Occipital lobe (tissue), 2 donors: ENCODE measurements around the gene PLCG2. TPM values are rescaled to one million over a fixed set of nuclear protein-coding genes. Genes with fewer than 3 reads are reported as not detected.
"Not testable (repeated sequence)": the region's sequence is repeated elsewhere in the genome, so short reads cannot be mapped to it uniquely, and the experiment has no call there.

Experiments used
- DNase-seq: peaks from one replicate; lab custom pipeline; 2025; lab: John Stamatoyannopoulos, UW
- total RNA-seq: library from RNA; depleted of rRNA; stranded (reverse); fragments of >200 nt; gene quantifications from one replicate; pipeline ENCODE4 v1.2.3, GENCODE V29; 2014

The PLCG2 gene
- total RNA-seq, 1 donor from 2014 or later, result 1.6 TPM

DNA sequence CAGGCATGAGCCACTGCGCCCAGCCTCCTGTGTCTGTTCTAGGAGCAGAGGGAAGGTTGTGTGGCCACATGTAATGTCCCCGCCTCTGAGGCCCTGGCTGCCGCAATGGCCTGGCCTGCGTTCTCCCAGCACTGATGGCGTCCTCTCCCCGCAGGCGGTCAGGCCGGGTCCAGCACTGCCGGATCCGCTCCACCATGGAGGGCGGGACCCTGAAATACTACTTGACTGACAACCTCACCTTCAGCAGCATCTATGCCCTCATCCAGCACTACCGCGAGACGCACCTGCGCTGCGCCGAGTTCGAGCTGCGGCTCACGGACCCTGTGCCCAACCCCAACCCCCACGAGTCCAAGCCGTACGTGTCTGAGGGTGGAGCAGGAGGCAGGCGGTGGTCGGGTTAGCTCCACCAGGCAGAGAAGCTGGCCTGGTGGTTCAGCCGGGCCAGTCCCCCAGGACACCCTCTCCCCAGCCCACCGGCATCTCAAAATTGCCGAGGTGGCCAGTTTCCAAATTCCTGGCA is 131.3 kb downstream of the PLCG2 start:
- no peak for DNase-seq

GRCh38 chr16:81912395-81912794 is 133.3 kb downstream of the PLCG2 start:
- no peak for DNase-seq

- DNase-seq, result no peak
Measured at GRCh38 chr16:81913222-81913621, 134.1 kb downstream of the PLCG2 start.

GRCh38 chr16:81917375-81917774 is 138.3 kb downstream of the PLCG2 start:
- DNase-seq, result no peak

DNA sequence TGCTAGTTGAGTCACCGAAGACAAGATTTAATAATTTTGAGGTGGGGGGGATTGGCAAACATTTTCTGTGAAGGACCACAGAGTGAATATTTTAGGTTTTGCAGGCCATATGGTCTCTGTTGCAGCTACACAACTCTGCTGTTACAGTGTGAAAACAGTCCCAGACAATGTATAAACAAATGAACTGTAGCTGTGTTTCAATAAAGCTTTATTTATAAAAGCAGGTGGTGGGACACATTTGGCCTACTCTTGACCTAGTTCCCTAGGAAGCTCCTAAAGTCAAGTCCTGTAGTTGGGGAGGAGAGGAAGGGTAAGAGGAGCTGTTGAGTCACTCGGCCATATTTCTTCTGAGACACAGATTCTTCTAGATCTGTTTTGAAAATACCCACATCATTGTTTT is 139.8 kb downstream of the PLCG2 start:
- DNase-seq, result no peak

DNA sequence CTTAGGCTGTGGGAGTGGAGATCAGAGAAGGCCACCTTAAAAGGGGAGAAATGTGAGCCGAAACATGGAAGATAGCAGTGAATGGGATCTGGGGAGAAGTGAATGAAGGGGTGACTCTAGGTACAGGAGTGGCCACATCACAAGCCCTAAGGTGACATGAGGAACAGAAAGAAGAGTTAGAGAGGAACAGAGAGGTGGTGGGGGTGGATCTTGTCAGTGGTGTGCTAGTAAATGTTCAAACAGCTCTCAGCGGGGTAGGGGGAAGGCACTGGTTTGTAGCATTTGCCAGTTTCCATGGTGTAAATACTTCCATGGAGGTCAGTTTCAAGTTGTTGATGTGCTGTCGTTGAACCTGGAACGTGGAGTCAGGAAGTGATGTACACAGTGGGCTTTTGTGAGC is 141.4 kb downstream of the PLCG2 start:
- DNase-seq, result no peak

DNA sequence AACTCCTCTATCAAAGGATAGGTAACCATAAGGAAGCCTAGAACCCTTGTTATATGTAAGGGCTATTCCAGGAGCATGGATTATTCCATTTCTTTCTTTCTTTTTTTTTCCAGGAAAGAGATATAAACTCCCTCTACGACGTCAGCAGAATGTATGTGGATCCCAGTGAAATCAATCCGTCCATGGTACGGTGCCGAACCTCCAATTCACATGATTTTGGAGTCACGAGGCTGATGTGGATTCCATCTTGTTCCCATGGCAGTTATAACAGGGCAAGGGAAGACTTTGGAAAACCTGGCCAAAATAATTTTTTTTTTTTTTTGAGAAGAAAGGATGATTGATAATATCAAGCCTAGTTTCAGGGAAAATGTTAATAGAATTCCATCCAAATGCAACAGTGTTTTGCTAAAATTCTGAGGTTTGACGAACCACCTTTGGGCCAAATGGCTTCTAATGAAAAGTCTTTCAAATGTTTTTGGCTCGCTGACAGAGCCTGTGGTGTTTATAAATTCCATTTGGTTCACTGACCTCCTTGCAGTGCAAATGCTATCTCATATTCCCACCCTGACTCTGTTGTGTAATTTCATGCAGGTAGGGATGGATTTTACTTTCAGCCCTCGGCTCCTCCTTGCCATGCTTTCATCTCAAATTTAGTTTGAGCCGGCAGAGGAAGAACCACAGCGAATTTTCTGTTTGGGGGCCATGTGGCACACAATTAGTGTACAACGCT is 142.2 kb downstream of the PLCG2 start:
- no peak for DNase-seq

GRCh38 chr16:81921843-81922584 is 142.9 kb downstream of the PLCG2 start:
- no peak for DNase-seq

- DNase-seq, result no peak
Measured at GRCh38 chr16:81923296-81923695, 144.2 kb downstream of the PLCG2 start.

- DNase-seq, result no peak
Measured at GRCh38 chr16:81925016-81925415, 145.9 kb downstream of the PLCG2 start.

DNA sequence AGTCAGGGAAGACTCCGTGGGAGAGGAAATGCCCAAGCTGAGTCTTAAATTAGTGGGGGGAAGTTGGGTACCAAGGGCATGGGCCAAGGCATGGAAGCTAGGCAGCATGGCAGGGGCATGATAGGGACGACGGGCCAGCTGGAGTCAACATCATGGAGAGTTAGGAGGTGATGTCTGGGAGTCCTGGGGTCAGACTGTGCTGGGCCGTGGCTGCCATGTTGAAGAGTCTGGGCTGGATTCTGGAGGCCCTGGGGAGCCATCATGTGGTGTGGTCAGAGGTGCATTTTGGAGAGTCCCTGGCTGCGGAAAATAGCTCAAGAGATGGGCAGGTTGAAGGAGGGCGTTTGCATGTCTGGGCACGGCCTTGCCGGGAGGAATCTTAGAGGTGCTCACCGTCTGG is 146.9 kb downstream of the PLCG2 start:
- DNase-seq, result no peak

DNA sequence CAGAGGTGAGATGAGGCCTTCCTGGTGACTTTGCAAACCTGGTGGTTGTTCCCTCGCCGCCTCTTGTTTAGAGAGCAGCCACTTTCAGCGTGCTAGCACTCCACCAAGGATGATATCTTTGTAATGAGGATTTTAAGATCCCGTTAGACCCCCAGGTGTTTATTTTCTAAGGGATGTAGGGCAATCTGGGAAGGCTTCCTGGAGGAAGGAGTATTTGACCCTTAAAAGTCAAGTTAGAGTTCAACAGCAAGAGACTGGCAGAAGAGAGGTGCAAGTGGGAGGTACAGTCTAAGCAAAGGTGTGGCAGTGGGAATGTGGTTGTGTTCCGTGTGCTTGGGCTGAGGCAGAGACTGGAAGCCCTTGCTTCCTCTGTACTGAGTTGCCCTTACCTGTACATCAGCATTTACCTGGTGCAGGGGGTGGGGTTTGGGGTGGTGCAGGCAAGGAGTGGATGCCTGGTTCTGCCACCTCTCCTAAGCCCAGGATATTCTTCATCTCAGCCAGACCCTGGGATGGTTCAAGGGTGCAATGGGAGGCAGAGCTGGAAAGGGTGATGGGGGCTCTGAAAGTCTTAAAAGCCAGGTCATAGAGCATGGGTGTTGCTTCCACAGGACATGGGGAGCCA is 148.6 kb downstream of the PLCG2 start:
- DNase-seq, result no peak

DNA sequence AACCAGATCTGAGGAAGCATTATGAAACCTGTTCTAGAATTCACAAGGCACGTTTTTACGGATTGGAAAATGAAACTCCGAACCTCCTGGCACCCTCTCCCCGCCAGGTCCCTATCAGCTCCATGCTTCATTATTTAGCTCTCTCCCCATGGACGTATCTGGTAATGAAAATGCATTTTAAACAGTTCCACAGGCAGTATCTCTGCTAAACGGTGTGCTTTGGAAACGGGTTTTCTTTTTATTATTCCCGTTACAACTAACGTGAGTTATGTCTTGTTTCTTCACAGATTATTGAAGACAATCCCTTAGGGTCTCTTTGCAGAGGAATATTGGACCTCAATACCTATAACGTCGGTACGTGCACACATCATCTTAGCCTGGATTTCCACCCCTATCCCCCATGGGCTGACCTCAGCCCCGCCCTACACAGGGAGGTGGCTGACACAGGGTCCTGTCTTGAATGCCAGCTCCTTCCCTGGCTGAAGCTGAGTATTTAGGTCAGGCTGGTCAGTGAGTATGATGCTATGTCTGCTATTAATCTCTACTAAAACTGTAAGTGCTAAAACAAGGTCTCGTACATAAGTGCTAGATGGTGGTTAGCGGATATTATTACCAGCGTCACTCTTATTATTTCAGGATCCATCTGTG is 149.3 kb downstream of the PLCG2 start:
- no peak for DNase-seq

GRCh38 chr16:81928975-81929374 is 149.9 kb downstream of the PLCG2 start:
- no peak for DNase-seq

DNA sequence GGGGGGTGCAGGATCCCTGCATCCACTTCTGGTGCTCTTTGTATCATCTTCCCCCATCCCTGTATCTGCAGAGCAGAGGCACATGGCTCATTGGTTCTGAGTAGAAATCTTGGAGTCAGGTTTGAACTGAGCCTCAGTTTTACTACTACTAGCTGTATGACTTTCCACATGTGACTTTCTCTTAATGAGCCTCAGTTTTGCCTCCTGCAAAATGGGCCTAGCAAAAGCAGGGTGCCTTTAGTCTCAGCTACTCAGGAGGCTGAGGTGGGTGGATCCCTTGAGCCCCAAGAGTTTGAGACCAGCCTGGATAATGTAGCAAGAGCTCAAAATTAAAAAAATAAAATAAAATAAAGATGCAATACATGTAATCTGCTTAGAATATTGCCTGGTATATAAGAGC is 150.8 kb downstream of the PLCG2 start:
- no peak for DNase-seq

DNA sequence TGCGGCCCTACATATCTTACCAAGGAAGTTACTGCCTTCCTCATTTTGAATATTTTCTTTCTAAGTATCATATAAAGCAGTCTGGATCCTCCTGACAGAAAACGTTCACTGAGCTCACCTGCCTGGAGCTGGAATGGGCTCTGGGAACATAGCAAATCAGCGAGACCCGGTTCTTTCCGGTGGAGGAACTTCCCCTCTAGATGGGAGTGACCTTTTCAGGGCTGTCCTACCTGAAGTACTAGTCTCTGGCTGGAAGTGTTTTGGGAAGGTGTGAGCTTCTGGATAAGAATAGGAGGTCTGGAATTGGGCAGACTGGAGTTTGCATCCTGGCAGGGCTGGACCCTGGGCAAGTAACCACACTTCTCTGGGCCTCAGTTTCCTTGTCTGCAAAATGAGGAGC is 152.8 kb downstream of the PLCG2 start:
- no peak for DNase-seq

DNA sequence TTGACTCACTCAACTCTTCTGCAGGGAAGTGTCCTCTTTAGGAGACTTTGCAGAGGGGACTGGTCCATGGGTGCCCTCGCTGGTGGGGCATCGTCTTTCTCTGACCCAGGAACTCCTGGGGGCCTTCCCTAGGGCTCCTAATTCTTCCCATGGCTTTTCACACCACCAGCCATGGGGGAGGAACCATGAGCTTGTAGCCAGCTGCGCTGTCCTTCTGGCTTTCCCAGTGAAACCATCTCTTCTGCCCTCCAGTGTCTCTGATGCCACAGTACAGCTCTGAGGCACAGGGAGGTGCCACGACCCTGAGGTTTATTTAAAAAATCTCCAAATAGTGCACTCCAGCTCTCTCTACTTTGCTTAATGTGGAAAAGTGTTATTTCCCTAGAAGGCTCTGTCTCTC is 153.6 kb downstream of the PLCG2 start:
- DNase-seq, result no peak

GRCh38 chr16:81933361-81933760 is 154.3 kb downstream of the PLCG2 start:
- DNase-seq, result no peak

- not testable (repeated sequence) for DNase-seq
Measured at GRCh38 chr16:81934711-81935110, 155.6 kb downstream of the PLCG2 start.

DNA sequence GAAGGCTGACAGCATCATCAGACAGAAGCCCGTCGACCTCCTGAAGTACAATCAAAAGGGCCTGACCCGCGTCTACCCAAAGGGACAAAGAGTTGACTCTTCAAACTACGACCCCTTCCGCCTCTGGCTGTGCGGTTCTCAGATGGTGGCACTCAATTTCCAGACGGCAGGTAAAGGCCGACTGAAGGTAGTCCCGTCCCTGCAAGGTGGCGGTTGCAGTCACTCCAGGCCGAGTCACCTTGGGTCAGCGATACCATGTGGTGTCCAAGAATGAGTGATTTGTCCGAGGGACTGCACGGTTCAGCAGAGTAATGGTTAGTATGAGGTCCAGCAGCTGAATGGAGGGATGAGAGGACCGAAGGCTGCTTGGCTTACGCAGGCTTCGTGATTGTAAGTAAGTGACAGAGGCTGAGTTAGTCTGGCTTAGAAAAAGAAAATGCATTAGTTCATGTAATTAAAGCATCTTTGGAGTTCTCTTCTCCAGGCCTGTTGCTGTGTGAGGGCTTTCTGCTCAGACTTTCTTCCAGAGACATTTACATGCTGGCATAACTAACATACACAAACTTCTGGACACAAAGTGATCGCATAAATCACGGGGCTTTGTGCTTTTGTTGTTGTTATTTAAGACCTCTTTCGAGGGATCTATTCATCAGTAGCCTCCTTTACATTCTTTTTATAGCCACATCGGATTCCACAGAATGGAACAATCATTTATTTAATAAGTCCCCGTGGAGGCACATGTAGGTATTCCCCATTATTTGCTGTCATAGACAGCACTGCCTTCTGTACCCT is 157.3 kb downstream of the PLCG2 start:
- DNase-seq, result no peak
